AG04449 (cell line): ENCODE results near the gene OBSCN.
A peak's percentile ranks its signal among the peaks of the same experiment; 100 is the strongest.

Source experiments
- CTCF ChIA-PET: fragments of 350-600 bp; formaldehyde crosslinking; extraction: SDS; loops from one replicate; lab custom pipeline; 2021; ENCODE audit warnings: antibody characterized with exemption; lab: Yijun Ruan, JAX
- POLR2A ChIA-PET: fragments of 400-600, 350-600 bp; formaldehyde crosslinking; extraction: SDS; loops from one replicate; lab custom pipeline; 2020; ENCODE audit warnings: antibody characterized with exemption, inconsistent platforms; lab: Yijun Ruan, JAX
- DNase-seq: peaks from one replicate; pipeline ENCODE4 v3.0.0-alpha.2; 2010; ENCODE audit warnings: low read depth, low spot score
- H3K4me3 ChIP-seq: 2 replicates; pipeline ENCODE4 v1.5.1; 2011; ENCODE audit warnings: low read depth, mild to moderate bottlenecking, control low read depth, low read length
- TF ChIP-seq, protein P1 (sequence below): IDR thresholded peaks from one replicate; pipeline ENCODE4 v1.5.1; 2011; ENCODE audit warnings: mild to moderate bottlenecking, moderate library complexity, low read length, control low read depth, inconsistent platforms; ENCODE audit not compliant: insufficient read depth; ENCODE audit errors: missing control alignments

Gene OBSCN

GRCh38 chr1:228415221-228415620 is 207.4 kb downstream of the OBSCN start:
- no peak overlapping the region for H3K4me3 ChIP-seq
- ChIA-PET POLR2A (no interaction called here), CTCF (interaction anchor here (1.0 to 1.7 kb wide), 4 partner anchors 9 to 462 kb away, joined by 3 to 6 read pairs (median 3); partner anchors contain the start of genes IBA57 and TRIM11)
- TF ChIP-seq, protein P1, sequence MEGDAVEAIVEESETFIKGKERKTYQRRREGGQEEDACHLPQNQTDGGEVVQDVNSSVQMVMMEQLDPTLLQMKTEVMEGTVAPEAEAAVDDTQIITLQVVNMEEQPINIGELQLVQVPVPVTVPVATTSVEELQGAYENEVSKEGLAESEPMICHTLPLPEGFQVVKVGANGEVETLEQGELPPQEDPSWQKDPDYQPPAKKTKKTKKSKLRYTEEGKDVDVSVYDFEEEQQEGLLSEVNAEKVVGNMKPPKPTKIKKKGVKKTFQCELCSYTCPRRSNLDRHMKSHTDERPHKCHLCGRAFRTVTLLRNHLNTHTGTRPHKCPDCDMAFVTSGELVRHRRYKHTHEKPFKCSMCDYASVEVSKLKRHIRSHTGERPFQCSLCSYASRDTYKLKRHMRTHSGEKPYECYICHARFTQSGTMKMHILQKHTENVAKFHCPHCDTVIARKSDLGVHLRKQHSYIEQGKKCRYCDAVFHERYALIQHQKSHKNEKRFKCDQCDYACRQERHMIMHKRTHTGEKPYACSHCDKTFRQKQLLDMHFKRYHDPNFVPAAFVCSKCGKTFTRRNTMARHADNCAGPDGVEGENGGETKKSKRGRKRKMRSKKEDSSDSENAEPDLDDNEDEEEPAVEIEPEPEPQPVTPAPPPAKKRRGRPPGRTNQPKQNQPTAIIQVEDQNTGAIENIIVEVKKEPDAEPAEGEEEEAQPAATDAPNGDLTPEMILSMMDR, result no peak
- no peak for DNase-seq

DNA sequence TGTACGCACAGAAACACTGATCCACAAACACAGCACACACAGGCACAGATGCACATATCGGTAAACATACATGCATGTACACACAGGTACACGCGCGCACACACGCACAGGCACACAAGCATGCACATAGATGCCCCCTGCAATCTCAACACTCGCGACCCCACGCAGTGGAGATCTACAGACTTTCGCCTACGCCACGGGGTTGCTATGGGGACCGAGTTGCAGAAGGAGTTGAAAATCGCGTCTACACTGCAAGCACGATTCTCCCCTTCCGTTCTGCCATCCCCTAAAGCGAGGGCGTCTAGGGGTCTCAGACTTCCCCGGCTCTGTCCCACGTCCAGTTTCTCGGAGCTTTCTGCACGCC is 208.0 kb downstream of the OBSCN start:
- H3K4me3 ChIP-seq, result peak overlapping the region; percentile 50
- ChIA-PET POLR2A (no interaction called here), CTCF (interaction anchor here (1.0 to 1.7 kb wide), 3 partner anchors 10 to 462 kb away, joined by 3 to 6 read pairs (median 3); partner anchors contain the start of genes IBA57 and TRIM11)
- TF ChIP-seq, protein P1, result no peak
- DNase-seq, result no peak

DNA sequence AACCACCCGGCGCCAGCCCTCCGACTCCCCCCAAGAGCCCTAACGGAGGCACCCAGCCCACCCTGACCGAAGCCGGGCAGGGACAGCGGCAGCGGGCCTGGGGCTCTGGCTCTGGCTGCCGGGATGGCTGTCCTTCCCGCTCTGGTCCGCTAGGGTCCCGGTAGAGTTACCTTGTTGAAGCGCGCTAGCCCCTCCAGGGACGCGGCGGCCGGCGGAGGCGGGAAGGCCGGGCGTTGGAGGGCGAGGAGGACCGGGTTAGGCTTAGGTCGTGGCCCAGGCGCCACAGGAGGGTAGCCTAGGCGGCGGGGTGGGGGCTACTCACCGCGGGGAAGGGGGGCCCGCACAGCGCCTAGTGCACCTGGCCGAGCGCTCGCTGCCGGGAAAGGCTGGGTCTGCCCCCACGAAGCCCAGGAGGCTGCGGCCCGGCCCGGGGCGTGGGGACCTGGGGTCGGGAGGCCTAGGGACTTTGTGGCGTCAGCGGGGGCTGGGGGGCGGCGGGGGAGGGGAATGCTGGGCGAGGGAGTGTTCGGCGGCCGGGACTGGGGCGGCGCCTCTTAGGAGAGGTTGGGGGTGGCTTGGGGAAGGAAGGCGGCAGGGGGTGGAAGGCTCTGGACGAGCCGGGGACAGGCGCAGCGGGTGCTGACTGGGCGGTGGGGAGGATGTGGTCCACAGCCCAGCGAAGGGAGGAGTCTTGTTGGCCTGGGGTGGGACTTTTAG is 208.5 kb downstream of the OBSCN start, which contains the start of gene TRIM17:
TSS of gene TRIM17 (minus strand) at position 645 of the 717 bp plus-strand sequence. CDS start 1,789 bp downstream, outside the sequence.
- ChIA-PET CTCF (interaction anchor here (1.2 to 1.7 kb wide), 2 partner anchors 10 to 463 kb away, joined by 3 to 6 read pairs; partner anchors contain the start of gene TRIM11), POLR2A (no interaction called here)
- TF ChIP-seq, protein P1, result peak; percentile 38
- no peak for DNase-seq
- peak within 1 kb of the TSS; percentile 50 for H3K4me3 ChIP-seq

- no peak for DNase-seq
- CTCF ChIA-PET, result no interaction called here
- TF ChIP-seq, protein P1, result no peak
- POLR2A ChIA-PET, result no interaction called here
- no peak overlapping the region; the same call in 1 of the 2 replicates for H3K4me3 ChIP-seq
Observed at GRCh38 chr1:228417061-228417460, 209.2 kb downstream of the OBSCN start.

DNA sequence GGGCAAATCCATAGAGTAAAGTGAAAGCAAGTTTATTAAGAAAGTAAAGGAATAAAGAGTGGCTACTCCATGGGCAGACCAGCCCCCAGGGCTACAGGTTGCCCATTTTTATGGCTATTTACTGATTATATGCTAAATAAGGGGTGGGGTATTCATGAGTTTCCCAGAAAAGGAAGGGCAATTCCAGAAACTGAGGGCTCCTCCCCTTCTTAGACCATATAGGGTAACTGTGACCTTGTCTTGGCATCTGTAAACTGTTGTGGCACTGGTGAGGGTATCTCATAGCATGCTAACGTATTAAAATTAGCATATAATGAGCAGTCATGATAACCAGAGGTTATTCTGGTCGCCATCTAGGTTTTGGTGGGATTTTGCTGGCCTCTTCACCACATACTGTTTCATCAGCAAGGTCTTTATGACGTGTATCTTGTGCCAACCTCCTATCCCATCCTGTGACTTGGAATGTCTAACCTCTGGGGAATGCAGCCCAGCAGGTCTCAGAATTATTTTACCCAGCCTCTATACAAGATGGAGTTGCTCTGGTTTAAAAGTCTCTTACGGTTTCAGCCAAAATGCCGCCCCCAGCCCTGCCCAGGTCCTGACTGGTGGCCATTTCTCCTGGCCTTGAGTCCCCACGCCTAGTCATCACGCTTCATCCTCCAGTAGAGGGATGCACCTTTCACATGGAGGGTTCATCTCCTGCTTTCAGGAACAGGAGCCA is 209.8 kb downstream of the OBSCN start:
- TF ChIP-seq, protein P1, result no peak
- ChIA-PET CTCF (no interaction called here), POLR2A (no interaction called here)
- no peak overlapping the region for H3K4me3 ChIP-seq
- DNase-seq, result no peak
